ENCODE measurements around the gene KCNC3.

DNA sequence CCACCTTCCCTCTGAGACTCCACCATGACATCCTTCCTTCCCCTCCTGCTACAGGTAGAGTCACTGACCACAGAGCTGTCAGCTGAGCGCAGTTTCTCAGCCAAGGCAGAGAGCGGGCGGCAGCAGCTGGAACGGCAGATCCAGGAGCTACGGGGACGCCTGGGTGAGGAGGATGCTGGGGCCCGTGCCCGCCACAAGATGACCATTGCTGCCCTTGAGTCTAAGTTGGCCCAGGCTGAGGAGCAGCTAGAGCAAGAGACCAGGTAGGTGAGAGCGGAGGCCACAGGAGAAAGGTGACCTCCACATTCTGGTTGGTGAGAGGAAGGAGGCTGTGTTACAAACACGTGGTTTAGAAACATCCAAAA lies 27.6 kb downstream of the KCNC3 start:
- TF ChIP-seq, protein P1, sequence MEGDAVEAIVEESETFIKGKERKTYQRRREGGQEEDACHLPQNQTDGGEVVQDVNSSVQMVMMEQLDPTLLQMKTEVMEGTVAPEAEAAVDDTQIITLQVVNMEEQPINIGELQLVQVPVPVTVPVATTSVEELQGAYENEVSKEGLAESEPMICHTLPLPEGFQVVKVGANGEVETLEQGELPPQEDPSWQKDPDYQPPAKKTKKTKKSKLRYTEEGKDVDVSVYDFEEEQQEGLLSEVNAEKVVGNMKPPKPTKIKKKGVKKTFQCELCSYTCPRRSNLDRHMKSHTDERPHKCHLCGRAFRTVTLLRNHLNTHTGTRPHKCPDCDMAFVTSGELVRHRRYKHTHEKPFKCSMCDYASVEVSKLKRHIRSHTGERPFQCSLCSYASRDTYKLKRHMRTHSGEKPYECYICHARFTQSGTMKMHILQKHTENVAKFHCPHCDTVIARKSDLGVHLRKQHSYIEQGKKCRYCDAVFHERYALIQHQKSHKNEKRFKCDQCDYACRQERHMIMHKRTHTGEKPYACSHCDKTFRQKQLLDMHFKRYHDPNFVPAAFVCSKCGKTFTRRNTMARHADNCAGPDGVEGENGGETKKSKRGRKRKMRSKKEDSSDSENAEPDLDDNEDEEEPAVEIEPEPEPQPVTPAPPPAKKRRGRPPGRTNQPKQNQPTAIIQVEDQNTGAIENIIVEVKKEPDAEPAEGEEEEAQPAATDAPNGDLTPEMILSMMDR (CRISPR knock-in tag; IDR thresholded peaks at IDR 0.05) = no peak
- no peak for TF ChIP-seq NFIC (IDR thresholded peaks at IDR 0.05; ENCODE audit: low read length)
- no peak for TF ChIP-seq EP300 (IDR thresholded peaks at IDR 0.05; ENCODE audit: low read depth in 2 of 2, low read length in 2 of 2)
- no peak for TF ChIP-seq EP300 (CRISPR knock-in tag; IDR thresholded peaks at IDR 0.05; ENCODE audit: borderline replicate concordance)
- TF ChIP-seq, protein P2, sequence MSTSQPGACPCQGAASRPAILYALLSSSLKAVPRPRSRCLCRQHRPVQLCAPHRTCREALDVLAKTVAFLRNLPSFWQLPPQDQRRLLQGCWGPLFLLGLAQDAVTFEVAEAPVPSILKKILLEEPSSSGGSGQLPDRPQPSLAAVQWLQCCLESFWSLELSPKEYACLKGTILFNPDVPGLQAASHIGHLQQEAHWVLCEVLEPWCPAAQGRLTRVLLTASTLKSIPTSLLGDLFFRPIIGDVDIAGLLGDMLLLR (CRISPR knock-in tag; IDR thresholded peaks at IDR 0.05) = no peak
- TF ChIP-seq ZNF468 (CRISPR knock-in tag; IDR thresholded peaks at IDR 0.05) = no peak
- no peak for TF ChIP-seq CENPT (CRISPR knock-in tag; IDR thresholded peaks at IDR 0.05; ENCODE audit: low read depth)
- TF ChIP-seq, protein P3, sequence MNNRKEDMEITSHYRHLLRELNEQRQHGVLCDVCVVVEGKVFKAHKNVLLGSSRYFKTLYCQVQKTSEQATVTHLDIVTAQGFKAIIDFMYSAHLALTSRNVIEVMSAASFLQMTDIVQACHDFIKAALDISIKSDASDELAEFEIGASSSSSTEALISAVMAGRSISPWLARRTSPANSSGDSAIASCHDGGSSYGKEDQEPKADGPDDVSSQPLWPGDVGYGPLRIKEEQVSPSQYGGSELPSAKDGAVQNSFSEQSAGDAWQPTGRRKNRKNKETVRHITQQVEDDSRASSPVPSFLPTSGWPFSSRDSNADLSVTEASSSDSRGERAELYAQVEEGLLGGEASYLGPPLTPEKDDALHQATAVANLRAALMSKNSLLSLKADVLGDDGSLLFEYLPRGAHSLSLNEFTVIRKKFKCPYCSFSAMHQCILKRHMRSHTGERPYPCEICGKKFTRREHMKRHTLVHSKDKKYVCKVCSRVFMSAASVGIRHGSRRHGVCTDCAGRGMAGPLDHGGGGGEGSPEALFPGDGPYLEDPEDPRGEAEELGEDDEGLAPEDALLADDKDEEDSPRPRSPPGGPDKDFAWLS (CRISPR knock-in tag; IDR thresholded peaks at IDR 0.05; ENCODE audit: borderline replicate concordance) = no peak
- no peak for TF ChIP-seq U2AF1 (optimal IDR thresholded peaks at IDR 0.05; ENCODE audit: low read depth, low read length)
- TF ChIP-seq, protein P4, sequence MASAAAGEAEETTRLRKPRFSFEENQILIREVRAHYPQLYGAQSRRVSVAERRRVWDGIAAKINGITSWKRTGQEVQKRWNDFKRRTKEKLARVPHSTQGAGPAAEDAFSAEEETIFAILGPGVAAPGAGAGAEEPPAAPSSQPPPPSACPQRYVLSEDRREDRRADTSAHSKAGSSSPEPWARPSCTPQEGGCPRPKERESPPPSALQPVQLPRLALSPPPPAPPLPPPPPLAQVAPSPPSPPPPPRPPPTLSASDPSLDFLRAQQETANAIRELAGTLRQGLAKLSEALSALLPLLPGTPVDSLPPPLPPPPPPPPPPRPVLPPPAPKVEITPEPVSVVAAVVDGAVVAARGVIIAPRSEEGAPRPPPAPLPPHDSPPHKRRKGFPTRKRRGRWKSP (CRISPR knock-in tag; IDR thresholded peaks at IDR 0.05) = no peak
- TF ChIP-seq, protein P5, sequence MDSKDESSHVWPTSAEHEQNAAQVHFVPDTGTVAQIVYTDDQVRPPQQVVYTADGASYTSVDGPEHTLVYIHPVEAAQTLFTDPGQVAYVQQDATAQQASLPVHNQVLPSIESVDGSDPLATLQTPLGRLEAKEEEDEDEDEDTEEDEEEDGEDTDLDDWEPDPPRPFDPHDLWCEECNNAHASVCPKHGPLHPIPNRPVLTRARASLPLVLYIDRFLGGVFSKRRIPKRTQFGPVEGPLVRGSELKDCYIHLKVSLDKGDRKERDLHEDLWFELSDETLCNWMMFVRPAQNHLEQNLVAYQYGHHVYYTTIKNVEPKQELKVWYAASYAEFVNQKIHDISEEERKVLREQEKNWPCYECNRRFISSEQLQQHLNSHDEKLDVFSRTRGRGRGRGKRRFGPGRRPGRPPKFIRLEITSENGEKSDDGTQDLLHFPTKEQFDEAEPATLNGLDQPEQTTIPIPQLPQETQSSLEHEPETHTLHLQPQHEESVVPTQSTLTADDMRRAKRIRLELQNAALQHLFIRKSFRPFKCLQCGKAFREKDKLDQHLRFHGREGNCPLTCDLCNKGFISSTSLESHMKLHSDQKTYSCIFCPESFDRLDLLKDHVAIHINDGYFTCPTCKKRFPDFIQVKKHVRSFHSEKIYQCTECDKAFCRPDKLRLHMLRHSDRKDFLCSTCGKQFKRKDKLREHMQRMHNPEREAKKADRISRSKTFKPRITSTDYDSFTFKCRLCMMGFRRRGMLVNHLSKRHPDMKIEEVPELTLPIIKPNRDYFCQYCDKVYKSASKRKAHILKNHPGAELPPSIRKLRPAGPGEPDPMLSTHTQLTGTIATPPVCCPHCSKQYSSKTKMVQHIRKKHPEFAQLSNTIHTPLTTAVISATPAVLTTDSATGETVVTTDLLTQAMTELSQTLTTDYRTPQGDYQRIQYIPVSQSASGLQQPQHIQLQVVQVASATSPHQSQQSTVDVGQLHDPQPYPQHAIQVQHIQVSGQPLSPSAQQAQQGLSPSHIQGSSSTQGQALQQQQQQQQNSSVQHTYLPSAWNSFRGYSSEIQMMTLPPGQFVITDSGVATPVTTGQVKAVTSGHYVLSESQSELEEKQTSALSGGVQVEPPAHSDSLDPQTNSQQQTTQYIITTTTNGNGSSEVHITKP (CRISPR knock-in tag; IDR thresholded peaks at IDR 0.05; ENCODE audit: low read depth) = no peak
- no peak for TF ChIP-seq MAZ (IDR thresholded peaks at IDR 0.05; ENCODE audit: borderline replicate concordance, low read depth, low read length)
- TF ChIP-seq MAZ (CRISPR knock-in tag; IDR thresholded peaks at IDR 0.05; ENCODE audit: low read depth) = no peak
- TF ChIP-seq, protein P6, sequence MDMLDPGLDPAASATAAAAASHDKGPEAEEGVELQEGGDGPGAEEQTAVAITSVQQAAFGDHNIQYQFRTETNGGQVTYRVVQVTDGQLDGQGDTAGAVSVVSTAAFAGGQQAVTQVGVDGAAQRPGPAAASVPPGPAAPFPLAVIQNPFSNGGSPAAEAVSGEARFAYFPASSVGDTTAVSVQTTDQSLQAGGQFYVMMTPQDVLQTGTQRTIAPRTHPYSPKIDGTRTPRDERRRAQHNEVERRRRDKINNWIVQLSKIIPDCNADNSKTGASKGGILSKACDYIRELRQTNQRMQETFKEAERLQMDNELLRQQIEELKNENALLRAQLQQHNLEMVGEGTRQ (IDR thresholded peaks at IDR 0.05; ENCODE audit: low read depth, low read length) = no peak
- TF ChIP-seq, protein P6 (CRISPR knock-in tag; IDR thresholded peaks at IDR 0.05; ENCODE audit: borderline replicate concordance) = no peak
- no peak for TF ChIP-seq ZNF335 (CRISPR knock-in tag; IDR thresholded peaks at IDR 0.05)
- no peak for TF ChIP-seq POLR2AphosphoS5 (IDR thresholded peaks at IDR 0.05; ENCODE audit: low read depth, low read length)

Measured in HepG2 (cell line).